Measurements from ENCODE around the gene DGCR2. TPM values are rescaled to one million over a fixed set of nuclear protein-coding genes. Genes with fewer than 3 reads are reported as not detected.

The DGCR2 gene
- total RNA-seq, 3 donors from 2014 or later: 36.8 to 58.4 (median 42.9) TPM

GRCh38 chr22:19132693-19133400 is 10.6 kb upstream of the DGCR2 start:
- DNase-seq (ENCODE audit: low spot score in 2 of 2): no peak
- no peak for TF ChIP-seq POLR2AphosphoS5 (IDR thresholded peaks at IDR 0.05)
- no peak for TF ChIP-seq CTCF (IDR thresholded peaks at IDR 0.05)
- no peak for TF ChIP-seq POLR2A (IDR thresholded peaks at IDR 0.05)
- H3K9me3 ChIP-seq: no peaks in the 10 kb centered on the region
- peaks cover 13% of the 10 kb centered on the region for H3K36me3 ChIP-seq
- no peaks in the 10 kb centered on the region for H3K27me3 ChIP-seq
- no peak overlapping the region for H3K4me3 ChIP-seq
- intact Hi-C loops (cut with DNase I; ENCODE audit: low total_unique reads): no loop called here
- H3K27ac ChIP-seq: no peak overlapping the region
- H3K4me1 ChIP-seq: no peaks in the 10 kb centered on the region

GRCh38 chr22:19132153-19132552 is 9.9 kb upstream of the DGCR2 start:
- Histone ChIP-seq H3K27ac (no peak overlapping the region), H3K4me3 (no peak overlapping the region), H3K4me1 (no peaks in the 10 kb centered on the region), H3K9me3 (no peaks in the 10 kb centered on the region), H3K27me3 (no peaks in the 10 kb centered on the region), H3K36me3 (peaks cover 13% of the 10 kb centered on the region)
- DNase-seq (ENCODE audit: low spot score in 2 of 2): no peak
- no peak for TF ChIP-seq POLR2AphosphoS5 (IDR thresholded peaks at IDR 0.05)
- TF ChIP-seq CTCF (IDR thresholded peaks at IDR 0.05): no peak
- no peak for TF ChIP-seq POLR2A (IDR thresholded peaks at IDR 0.05)
- intact Hi-C loops (cut with DNase I; ENCODE audit: low total_unique reads): no loop called here

- no peak for TF ChIP-seq POLR2AphosphoS5 (IDR thresholded peaks at IDR 0.05)
- no peak for TF ChIP-seq CTCF (IDR thresholded peaks at IDR 0.05)
- no peak for TF ChIP-seq POLR2A (IDR thresholded peaks at IDR 0.05)
- Histone ChIP-seq H3K36me3 (peaks cover 13% of the 10 kb centered on the region), H3K4me3 (no peak overlapping the region), H3K27me3 (no peaks in the 10 kb centered on the region), H3K27ac (no peak overlapping the region), H3K4me1 (no peaks in the 10 kb centered on the region), H3K9me3 (no peaks in the 10 kb centered on the region)
- intact Hi-C loops (cut with DNase I; ENCODE audit: low total_unique reads): no loop called here
- DNase-seq (ENCODE audit: low spot score in 2 of 2): no peak
Observed at GRCh38 chr22:19131685-19132015, 9.4 kb upstream of the DGCR2 start.

- Histone ChIP-seq H3K9me3 (no peaks in the 10 kb centered on the region), H3K27ac (peak within 1 kb of the TSS; percentile 19 to 38), H3K4me3 (no peak within 1 kb of the TSS), H3K36me3 (peaks cover 13% of the 10 kb centered on the region), H3K4me1 (no peaks in the 10 kb centered on the region), H3K27me3 (no peaks in the 10 kb centered on the region)
- no peak for TF ChIP-seq POLR2AphosphoS5 (IDR thresholded peaks at IDR 0.05)
- no peak for TF ChIP-seq POLR2A (IDR thresholded peaks at IDR 0.05)
- DNase-seq (ENCODE audit: low spot score in 2 of 2): no peak
- intact Hi-C loops (cut with DNase I; ENCODE audit: low total_unique reads): no loop called here
Observed at GRCh38 chr22:19130959-19131684, 8.9 kb upstream of the DGCR2 start, which contains the start of gene TSSK2. TSSK2 (plus strand) TSS chr22:19131308; CDS start chr22:19131400, 92 bp downstream.

- no peaks in the 10 kb centered on the region for H3K27me3 ChIP-seq
- no peak overlapping the region for H3K4me3 ChIP-seq
- H3K27ac ChIP-seq: peak overlapping the region; percentile 19 to 38
- DNase-seq (ENCODE audit: low spot score in 2 of 2): peak in 1 of 2 donors; percentile 60
- no peaks in the 10 kb centered on the region for H3K9me3 ChIP-seq
- H3K4me1 ChIP-seq: no peaks in the 10 kb centered on the region
- intact Hi-C loops (cut with DNase I; ENCODE audit: low total_unique reads): no loop called here
- TF ChIP-seq CTCF (IDR thresholded peaks at IDR 0.05) (no peak), POLR2A (IDR thresholded peaks at IDR 0.05) (no peak), POLR2AphosphoS5 (IDR thresholded peaks at IDR 0.05) (no peak)
- peaks cover 12% of the 10 kb centered on the region for H3K36me3 ChIP-seq
Observed at GRCh38 chr22:19129871-19130270, 7.7 kb upstream of the DGCR2 start.
